Measurements from ENCODE around the gene BRAF.
"Not testable (repeated sequence)": the region's sequence is repeated elsewhere in the genome, so short reads cannot be mapped to it uniquely, and the experiment has no call there.

The BRAF gene

GRCh38 chr7:140714331-140715040 lies 210.2 kb downstream of the BRAF start:
- no peak for DNase-seq (ENCODE audit: low spot score)

GRCh38 chr7:140712392-140712791 lies 212.3 kb downstream of the BRAF start:
- DNase-seq (ENCODE audit: low spot score) = not testable (repeated sequence)

GRCh38 chr7:140708764-140709163 lies 216.0 kb downstream of the BRAF start:
- DNase-seq (ENCODE audit: low spot score) = not testable (repeated sequence)

- no peak for DNase-seq (ENCODE audit: low spot score)
Observed at GRCh38 chr7:140707132-140707531, 217.6 kb downstream of the BRAF start.

GRCh38 chr7:140704205-140704604 lies 220.5 kb downstream of the BRAF start:
- DNase-seq (ENCODE audit: low spot score) = no peak

- no peak for DNase-seq (ENCODE audit: low spot score)
Observed at GRCh38 chr7:140702774-140703173, 222.0 kb downstream of the BRAF start.

- no peak for DNase-seq (ENCODE audit: low spot score)
Observed at GRCh38 chr7:140698477-140698876, 226.3 kb downstream of the BRAF start.

GRCh38 chr7:140697447-140698143 lies 227.1 kb downstream of the BRAF start:
- DNase-seq (ENCODE audit: low spot score) = no peak

GRCh38 chr7:140696680-140697446 lies 227.9 kb downstream of the BRAF start, which contains the start of gene NDUFB2:
Gene NDUFB2 (plus strand): TSS chr7:140696708. CDS start chr7:140696745, 37 bp downstream.
- DNase-seq (ENCODE audit: low spot score) = peak; percentile 93

GRCh38 chr7:140696024-140696679 lies 228.6 kb downstream of the BRAF start:
- DNase-seq (ENCODE audit: low spot score) = peak; percentile 93

GRCh38 chr7:140695381-140695780 lies 229.3 kb downstream of the BRAF start:
- no peak for DNase-seq (ENCODE audit: low spot score)

- DNase-seq (ENCODE audit: low spot score) = no peak
Observed at GRCh38 chr7:140694592-140694991, 230.1 kb downstream of the BRAF start.

- not testable (repeated sequence) for DNase-seq (ENCODE audit: low spot score)
Observed at GRCh38 chr7:140693849-140694248, 230.9 kb downstream of the BRAF start.

- DNase-seq (ENCODE audit: low spot score) = no peak
Observed at GRCh38 chr7:140691376-140692045, 233.2 kb downstream of the BRAF start.

- no peak for DNase-seq (ENCODE audit: low spot score)
Observed at GRCh38 chr7:140689199-140690152, 235.3 kb downstream of the BRAF start.

- no peak for DNase-seq (ENCODE audit: low spot score)
Observed at GRCh38 chr7:140688341-140688740, 236.4 kb downstream of the BRAF start.

GRCh38 chr7:140686921-140687320 lies 237.8 kb downstream of the BRAF start:
- DNase-seq (ENCODE audit: low spot score) = no peak

- no peak for DNase-seq (ENCODE audit: low spot score)
Observed at GRCh38 chr7:140685407-140686087, 239.2 kb downstream of the BRAF start.

Data from SK-N-DZ (cell line).